GM12878 (cell line): ENCODE measurements around the gene OOEP. TPM values are rescaled to one million over a fixed set of nuclear protein-coding genes. Genes with fewer than 3 reads are reported as not detected.

Experiments used
- ATAC-seq: fragments of 200-7000 bp; cut with Tn5 transposase; 3 replicates; pipeline ENCODE4 v1.9.1; 2020; ENCODE audit warnings: mild to moderate bottlenecking, moderate library complexity
- BruUV-seq: library from RNA; stranded (reverse); fragments of 400-500 nt; replicated peaks from 2 replicates; lab custom pipeline; 2021; lab: Mats Ljungman, UMichigan
- CTCF ChIA-PET: fragments of 300-600 bp; sonication (Branson Sonifier 250); formaldehyde crosslinking; extraction: SDS; loops from one replicate; lab custom pipeline; 2021; ENCODE audit warnings: inconsistent platforms; lab: Yijun Ruan, JAX
- POLR2A ChIA-PET: fragments of 350-600 bp; formaldehyde crosslinking; extraction: SDS; loops from one replicate; lab custom pipeline; 2021; ENCODE audit warnings: inconsistent platforms; lab: Charles Lee
- RAD21 ChIA-PET: fragments of 300-600 bp; sonication (Branson Sonifier 250); formaldehyde crosslinking; loops from one replicate; lab custom pipeline; 2023; ENCODE audit warnings: antibody characterized with exemption; ENCODE audit not compliant: unreplicated experiment; lab: Charles Lee
- SMC1A ChIA-PET: fragments of 300-600 bp; sonication (Branson Sonifier 250); formaldehyde crosslinking; loops from one replicate; lab custom pipeline; 2023; ENCODE audit not compliant: unreplicated experiment, uncharacterized antibody; lab: Charles Lee
- DNase-seq: peaks from one replicate; pipeline ENCODE4 v3.0.0-alpha.2; 2011; ENCODE audit warnings: low read depth, low spot score
- FAIRE-seq: peaks from 3 replicates; lab custom pipeline; 2011; peaks lifted over from hg19 to GRCh38; lab: Jason Lieb, UNC
- H2AFZ ChIP-seq: 2 replicates; pipeline ENCODE4 v1.6.0; 2011; ENCODE audit warnings: low read depth, low read length, control low read depth; ENCODE audit not compliant: control insufficient read depth
- H3K27ac ChIP-seq: 2 replicates; pipeline ENCODE4 v1.5.1; 2011; ENCODE audit warnings: control low read depth; ENCODE audit not compliant: control insufficient read depth, insufficient read depth
- H3K27me3 ChIP-seq, 2 experiments: replicated peaks in 1 of 2; 2 replicates each; pipeline versions ENCODE4 v1.6.0 to v1.6.1; 2011; ENCODE audit warnings: low read length in 1 of 2; ENCODE audit not compliant: control insufficient read depth in 2 of 2, insufficient read depth in 2 of 2
- H3K36me3 ChIP-seq, 2 experiments: 2 replicates each; pipeline ENCODE4 v1.5.1; 2011; ENCODE audit warnings: low read length in 1 of 2; ENCODE audit not compliant: control insufficient read depth in 2 of 2, insufficient read depth in 2 of 2
- H3K4me1 ChIP-seq: 2 replicates; pipeline ENCODE4 v1.6.1; 2011; ENCODE audit warnings: mild to moderate bottlenecking, low read length, moderate library complexity, mixed read lengths; ENCODE audit not compliant: control insufficient read depth, insufficient read depth
- H3K4me2 ChIP-seq: 2 replicates; pipeline ENCODE4 v1.6.0; 2011; ENCODE audit warnings: control low read depth; ENCODE audit not compliant: control insufficient read depth, insufficient read depth
- H3K4me3 ChIP-seq: fragments of 200-600 bp; sonication (generic); 2 replicates; pipeline ENCODE4 v1.5.1; 2016
- H3K79me2 ChIP-seq: 2 replicates; pipeline ENCODE4 v1.6.0; 2011; ENCODE audit warnings: low read length; ENCODE audit not compliant: control insufficient read depth, insufficient read depth
- H3K9ac ChIP-seq: 2 replicates; pipeline ENCODE4 v1.8.0; 2011; ENCODE audit warnings: low read length, control low read depth, mixed read lengths; ENCODE audit not compliant: control insufficient read depth, insufficient read depth
- H3K9me3 ChIP-seq: replicated peaks from 3 replicates; pipeline ENCODE4 v1.5.1; 2011; ENCODE audit warnings: mild to moderate bottlenecking, low read length; ENCODE audit not compliant: control insufficient read depth, insufficient read depth
- H4K20me1 ChIP-seq: 2 replicates; pipeline ENCODE4 v1.6.0; 2011; ENCODE audit not compliant: control insufficient read depth, insufficient read depth
- CEBPZ ChIP-seq: fragments of 150-350 bp; IDR thresholded peaks from 2 replicates; pipeline ENCODE4 v1.6.1; 2016; ENCODE audit warnings: low read depth, low read length
- MTA3 ChIP-seq: IDR thresholded peaks from 2 replicates; pipeline ENCODE4 v1.6.1; 2012; ENCODE audit warnings: low read length, inconsistent platforms, borderline replicate concordance
- RFX5 ChIP-seq: IDR thresholded peaks from 2 replicates; pipeline ENCODE4 v1.6.1; 2011; ENCODE audit warnings: low read depth, low read length, improper control_type of control experiment
- SIX5 ChIP-seq: IDR thresholded peaks from 2 replicates; pipeline ENCODE4 v1.6.1; 2011; ENCODE audit warnings: mild to moderate bottlenecking, low read depth, low read length, moderate library complexity; ENCODE audit not compliant: severe bottlenecking
- WRNIP1 ChIP-seq: IDR thresholded peaks from 2 replicates; pipeline ENCODE4 v1.6.1; 2011; ENCODE audit warnings: low read depth, low read length, improper control_type of control experiment, borderline replicate concordance
- ZNF384 ChIP-seq: IDR thresholded peaks from 2 replicates; pipeline ENCODE4 v1.6.1; 2012; ENCODE audit warnings: low read depth, mild to moderate bottlenecking, low read length, improper control_type of control experiment, borderline replicate concordance
- WGBS: methylation state at CpG from one replicate; pipeline ENCODE4 v1.1.6; 2016; ENCODE audit warnings: low lambda C conversion rate; ENCODE audit not compliant: insufficient replicate concordance, insufficient coverage; ENCODE audit errors: missing lambda C conversion rate; 5-methylcytosine and 5-hydroxymethylcytosine counted together
- in situ Hi-C: fragments of 300-500 bp; cut with MboI; formaldehyde crosslinking; loops from 9 replicates; pipeline ENCODE4 v1.14.3; 2018; ENCODE audit warnings: mixed read lengths
- intact Hi-C: fragments of 100-400 bp; cut with micrococcal nuclease; formaldehyde crosslinking; loops from one replicate; pipeline ENCODE4 v1.14.2; 2022; ENCODE audit not compliant: unreplicated experiment
- polyA plus RNA-seq, 11 experiments: library from polyadenylated mRNA; depleted of rRNA in 4 of 11; unstranded in 6 of 11; stranded (reverse) in 5 of 11; fragments of >200 nt; fragmentation: Nextera tagmentation in 4 of 11; fragmentation: Illumina TruSeq in 1 of 11; extraction: Ambion mirVana in 4 of 11; extraction: Trizol in 1 of 11; gene quantifications; 1 replicate in 1 of 11; 2 replicates in 10 of 11; pipeline versions ENCODE4 v1.2.1 to v1.2.3, GENCODE V29; 2011 to 2016; ENCODE audit warnings: inconsistent platforms in 2 of 11, missing spikeins in 2 of 11, low read depth in 1 of 11
- total RNA-seq, 4 experiments: library from RNA; depleted of rRNA in 3 of 4; stranded (reverse); fragments of >200 nt in 3 of 4; fragmentation: Illumina TruSeq in 1 of 4; extraction: Trizol in 1 of 4; gene quantifications; 2 replicates each; pipeline versions ENCODE4 v1.2.1 to v1.2.3, GENCODE V29; 2013 to 2021

OOEP gene
- total and polyA plus RNA-seq, 10 of the 15 experiments (the other 5 are each of a cell fraction or from before 2014, with no cell fraction given): 0.08 TPM; not detected in 9

GRCh38 chr6:73367761-73368355, 1.8 kb downstream of the OOEP start:
- ATAC-seq: no peak
- no peaks in the 10 kb centered on the region; the same call in 2 of the 3 replicates for H3K9me3 ChIP-seq
- ChIA-PET CTCF (interaction anchor here (1.0 kb wide), 1 partner anchor 83 kb away, joined by 3 read pairs; no protein-coding TSS in a partner anchor), SMC1A (no interaction called here), POLR2A (interaction anchor here (0.5 kb wide), 1 partner anchor 71 kb away, joined by 6 read pairs; no protein-coding TSS in a partner anchor), RAD21 (no interaction called here)
- 45% methylated on average over 16 of the region's 16 CpGs for WGBS
- no peak for TF ChIP-seq MTA3
- TF ChIP-seq CEBPZ: no peak
- no peak for TF ChIP-seq RFX5
- no peak for TF ChIP-seq WRNIP1
- TF ChIP-seq SIX5: no peak
- TF ChIP-seq ZNF384: no peak
- in situ Hi-C loops: no loop called here
- FAIRE-seq: no peak
- H3K4me1 ChIP-seq: no peaks in the 10 kb centered on the region
- H3K79me2 ChIP-seq: no peaks in the 10 kb centered on the region
- H3K27ac ChIP-seq: no peak overlapping the region
- DNase-seq: no peak
- no peak overlapping the region for H3K4me2 ChIP-seq
- no peaks in the 10 kb centered on the region for H3K36me3 ChIP-seq
- no peak overlapping the region for H3K9ac ChIP-seq
- no peak overlapping the region for H3K4me3 ChIP-seq
- H3K27me3 ChIP-seq: 0 out of 4 replicates have a peak, but pooled peaks cover 0 to 3% of the 10 kb centered on the region in 2 experiments
- no TSS peak for BruUV-seq
- intact Hi-C loops: no loop called here
- H2AFZ ChIP-seq: no peak overlapping the region
- H4K20me1 ChIP-seq: no peaks in the 10 kb centered on the region
